Measurements from ENCODE around the gene STARD13.

Gene STARD13

GRCh38 chr13:33285420-33286124 lies at the start of gene STARD13:
TSS of gene STARD13 (minus strand) at chr13:33285755. CDS start at chr13:33285638, 117 bp downstream.
- DNase-seq (ENCODE audit: low spot score) (peak; percentile 90), FAIRE-seq (no peak)

- DNase-seq (ENCODE audit: low spot score) (no peak), FAIRE-seq (no peak)
Observed at GRCh38 chr13:33334831-33335230, 49.3 kb upstream of the STARD13 start.

GRCh38 chr13:33331962-33332361 lies 46.4 kb upstream of the STARD13 start:
- no peak for FAIRE-seq
- no peak for DNase-seq (ENCODE audit: low spot score)

GRCh38 chr13:33330483-33330882 lies 44.9 kb upstream of the STARD13 start:
- no peak for DNase-seq (ENCODE audit: low spot score)
- FAIRE-seq = no peak

GRCh38 chr13:33328701-33329100 lies 43.1 kb upstream of the STARD13 start:
- DNase-seq (ENCODE audit: low spot score) (no peak), FAIRE-seq (no peak)

- DNase-seq (ENCODE audit: low spot score) = no peak
- no peak for FAIRE-seq
Observed at GRCh38 chr13:33326723-33327122, 41.2 kb upstream of the STARD13 start.

GRCh38 chr13:33326246-33326645 lies 40.7 kb upstream of the STARD13 start:
- DNase-seq (ENCODE audit: low spot score) (no peak), FAIRE-seq (no peak)

- FAIRE-seq (no peak), DNase-seq (ENCODE audit: low spot score) (no peak)
Observed at GRCh38 chr13:33323801-33324510, 38.4 kb upstream of the STARD13 start.

- DNase-seq (ENCODE audit: low spot score) (no peak), FAIRE-seq (no peak)
Observed at GRCh38 chr13:33322965-33323668, 37.6 kb upstream of the STARD13 start.

GRCh38 chr13:33322543-33322809 lies 36.9 kb upstream of the STARD13 start:
- no peak for DNase-seq (ENCODE audit: low spot score)
- no peak for FAIRE-seq

- FAIRE-seq = no peak
Observed at GRCh38 chr13:33321686-33322542, 36.4 kb upstream of the STARD13 start.

GRCh38 chr13:33319859-33320258 lies 34.3 kb upstream of the STARD13 start:
- DNase-seq (ENCODE audit: low spot score) (no peak), FAIRE-seq (no peak)

More at GRCh38 chr13:33321686-33322542, 36.4 kb upstream of the STARD13 start:
- DNase-seq (ENCODE audit: low spot score) = no peak

GRCh38 chr13:33318744-33319143 lies 33.2 kb upstream of the STARD13 start:
- DNase-seq (ENCODE audit: low spot score) (no peak), FAIRE-seq (no peak)

- FAIRE-seq (no peak), DNase-seq (ENCODE audit: low spot score) (no peak)
Observed at GRCh38 chr13:33318037-33318436, 32.5 kb upstream of the STARD13 start.

- DNase-seq (ENCODE audit: low spot score) = no peak
- FAIRE-seq = no peak
Observed at GRCh38 chr13:33316890-33317289, 31.3 kb upstream of the STARD13 start.

GRCh38 chr13:33313504-33313903 lies 27.9 kb upstream of the STARD13 start:
- FAIRE-seq = no peak
- DNase-seq (ENCODE audit: low spot score) = no peak

- FAIRE-seq (no peak), DNase-seq (ENCODE audit: low spot score) (no peak)
Observed at GRCh38 chr13:33312861-33313212, 27.3 kb upstream of the STARD13 start.

- FAIRE-seq = no peak
- DNase-seq (ENCODE audit: low spot score) = no peak
Observed at GRCh38 chr13:33312150-33312860, 26.8 kb upstream of the STARD13 start.

- no peak for FAIRE-seq
Observed at GRCh38 chr13:33311040-33311439, 25.5 kb upstream of the STARD13 start.

GRCh38 chr13:33310245-33311038 lies 24.9 kb upstream of the STARD13 start:
- no peak for FAIRE-seq
- DNase-seq (ENCODE audit: low spot score) = no peak

More at GRCh38 chr13:33311040-33311439, 25.5 kb upstream of the STARD13 start:
- no peak for DNase-seq (ENCODE audit: low spot score)

All from urothelium cell line (cell line).